OCI-LY7 (cell line): ENCODE data around the gene ARHGEF11.

Source experiments
- CTCF ChIP-seq: fragments of 200-600 bp; sonication (generic); conservative IDR thresholded peaks from 2 replicates; pipeline ENCODE4 v1.5.1; 2014; ENCODE audit warnings: mild to moderate bottlenecking, antibody characterized with exemption, low read length, moderate library complexity, mixed read lengths
- EZH2phosphoT487 ChIP-seq: fragments of 200-600 bp; sonication (generic); IDR thresholded peaks from 2 replicates; pipeline ENCODE4 v1.6.1; 2018; ENCODE audit warnings: low read depth, borderline replicate concordance, mild to moderate bottlenecking, mixed run types, antibody characterized with exemption, low read length, moderate library complexity, mixed read lengths

GRCh38 chr1:157043685-157044084 lies 1.9 kb downstream of the ARHGEF11 start:
- TF ChIP-seq CTCF (no peak), EZH2phosphoT487 (no peak)
